Brain pericyte (primary cell): Measurements from ENCODE around the gene SIGLEC1.

Source experiments
- DNase-seq: peaks from one replicate; pipeline ENCODE4 v3.0.0-alpha.2; 2012; ENCODE audit warnings: low read depth, low spot score

SIGLEC1 gene

GRCh38 chr20:3712279-3712873 is at the start of gene SIGLEC1:
Gene SIGLEC1 (minus strand): TSS chr20:3712600. CDS start chr20:3707128, 5,472 bp downstream.
- DNase-seq: no peak

DNA sequence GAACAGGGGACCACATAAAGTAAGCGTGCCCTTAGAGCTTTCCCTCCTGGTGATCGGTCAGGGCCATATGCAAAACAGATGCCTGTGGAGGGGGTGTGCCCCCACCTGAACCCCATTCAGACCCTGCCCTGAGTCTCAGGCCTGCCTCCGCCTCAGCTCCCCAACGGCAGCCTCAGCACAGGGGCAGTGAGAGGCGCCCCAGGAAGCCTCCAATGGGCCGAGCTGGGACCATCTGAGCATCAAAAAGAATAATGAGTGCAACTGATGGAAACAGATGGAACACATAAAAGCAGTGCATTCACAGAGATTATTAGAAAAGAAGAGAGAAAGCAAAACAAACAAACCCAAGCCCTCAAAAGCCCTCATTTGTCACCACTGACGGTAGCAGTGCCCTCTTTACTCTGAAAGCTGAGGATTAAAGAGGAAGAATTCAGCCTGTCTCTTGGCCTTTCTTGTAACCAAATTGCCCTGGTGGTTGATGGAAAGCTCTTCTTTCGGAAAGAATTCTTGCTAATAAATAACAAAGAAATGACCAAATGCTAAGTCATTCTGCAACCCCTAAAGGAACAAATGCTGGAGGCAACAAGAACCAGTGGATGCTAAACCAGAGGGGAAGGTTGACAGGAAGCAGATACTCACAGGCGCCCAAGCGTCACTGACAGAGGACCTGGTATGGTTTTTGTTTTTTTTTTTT is 48.4 kb upstream of the SIGLEC1 start:
- DNase-seq: no peak

DNA sequence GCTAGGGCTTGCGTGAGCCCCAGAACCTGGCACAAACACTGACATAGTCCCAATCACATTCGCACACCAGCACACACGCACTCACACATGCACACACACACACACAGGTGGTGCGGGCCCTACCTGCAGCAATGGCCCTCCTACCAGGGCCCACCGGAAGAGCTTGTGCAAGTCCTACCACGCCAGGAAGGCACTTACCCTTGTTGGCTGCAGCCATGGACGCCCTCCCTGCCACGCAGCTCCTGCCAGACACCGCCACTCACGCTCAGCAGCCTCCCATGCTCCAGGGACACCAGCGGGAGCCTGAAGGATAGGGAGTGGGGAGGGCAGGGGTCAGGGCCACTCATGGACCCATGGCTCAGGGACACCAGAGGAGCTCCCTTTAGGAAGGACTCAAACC is 47.5 kb upstream of the SIGLEC1 start:
- no peak for DNase-seq

DNA sequence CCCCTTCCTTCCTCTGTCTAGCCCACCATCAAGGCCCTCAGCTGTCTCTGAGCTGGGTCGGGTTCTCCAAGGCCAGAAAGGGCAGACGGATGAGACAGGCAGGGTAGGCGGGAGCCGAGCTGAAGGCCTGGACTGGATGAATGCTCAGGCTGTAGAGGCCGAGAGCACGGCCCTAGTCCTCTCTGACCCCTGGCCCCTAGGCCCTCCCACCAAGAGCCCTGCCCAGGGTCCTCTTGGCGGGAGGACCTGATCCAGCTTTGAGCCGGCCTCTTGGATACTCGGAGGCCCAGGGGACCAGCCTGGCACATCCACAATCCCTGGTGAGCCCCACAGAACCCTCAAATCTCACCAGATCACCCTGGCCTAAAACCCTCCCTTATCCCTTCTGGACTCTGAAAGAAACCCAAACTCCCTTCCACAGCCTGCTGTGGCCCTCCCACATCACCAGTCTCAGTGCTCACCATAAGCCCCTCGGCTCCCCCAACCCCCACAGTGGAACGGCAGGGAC is 47.0 kb upstream of the SIGLEC1 start:
- DNase-seq: no peak

DNA sequence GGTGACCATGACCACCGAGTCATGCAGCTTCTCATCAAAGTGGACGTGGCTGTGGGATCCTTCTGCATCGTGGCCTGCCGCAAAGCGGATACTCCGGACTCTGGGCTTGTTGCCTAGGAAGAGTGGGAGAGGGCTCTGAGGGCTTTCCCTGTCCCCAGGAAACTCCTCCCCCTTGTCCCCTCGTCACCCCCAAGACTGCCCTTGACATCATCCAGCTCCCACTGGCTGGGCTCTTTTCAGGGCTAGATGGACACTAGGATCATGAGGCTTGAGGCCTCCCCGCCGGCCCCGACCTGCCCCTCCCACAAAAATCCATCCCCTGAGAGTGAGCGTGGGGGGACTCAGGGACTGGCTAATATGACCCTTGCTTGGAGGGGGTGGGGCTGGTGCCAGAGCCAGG is 46.2 kb upstream of the SIGLEC1 start:
- DNase-seq: no peak

DNA sequence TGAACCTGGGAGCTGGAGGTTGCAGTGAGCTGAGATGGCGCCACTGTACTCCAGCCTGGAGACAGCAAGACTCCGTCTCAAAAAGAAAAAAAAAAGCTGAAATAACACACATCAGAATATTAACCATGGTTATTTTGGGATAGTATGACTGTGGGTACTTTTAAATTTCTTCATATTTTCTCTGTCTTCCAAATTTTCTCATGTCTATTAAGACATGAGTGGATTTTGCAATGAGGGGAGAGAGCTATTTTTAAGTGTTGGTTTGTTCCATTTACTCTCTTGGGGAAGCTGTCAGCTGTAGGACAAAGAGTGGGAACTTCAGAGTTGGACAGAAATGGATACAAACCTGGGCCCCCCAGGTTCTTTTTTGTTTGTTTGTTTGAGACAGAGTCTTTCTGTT is 44.9 kb upstream of the SIGLEC1 start:
- DNase-seq: no peak

DNA sequence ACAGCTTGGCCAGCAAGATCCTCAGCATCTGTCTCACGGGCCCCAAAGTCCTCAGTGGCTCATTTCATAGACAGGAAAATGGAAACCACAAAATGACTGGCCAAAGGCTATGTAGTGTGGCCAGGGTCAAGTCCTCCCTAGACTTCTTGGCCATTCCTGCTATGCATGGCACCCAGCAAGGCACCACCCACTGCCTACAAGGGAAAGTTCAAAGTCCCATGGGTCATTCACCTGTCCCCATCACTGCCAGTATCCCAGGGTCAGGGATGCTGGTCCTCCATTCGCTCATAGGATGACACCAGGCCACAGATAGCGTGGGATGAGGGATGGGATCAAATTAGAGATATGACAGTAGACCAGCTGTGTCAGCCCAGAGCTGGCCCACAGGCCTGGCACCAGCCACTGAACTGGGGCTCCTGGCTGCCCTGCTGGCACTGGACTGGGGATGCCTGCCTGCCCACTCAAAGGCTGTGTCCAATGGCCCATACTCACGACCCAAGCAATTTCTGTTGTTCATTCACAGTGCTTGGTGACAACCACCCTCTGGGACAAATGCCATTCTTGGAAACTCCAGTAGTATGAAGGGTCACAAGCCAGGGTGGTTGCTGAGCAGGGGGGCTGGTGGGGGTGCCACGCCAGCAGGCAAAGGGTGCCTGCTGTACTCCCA is 43.5 kb upstream of the SIGLEC1 start:
- DNase-seq: no peak

GRCh38 chr20:3755269-3755668 is 42.9 kb upstream of the SIGLEC1 start:
- DNase-seq: no peak

DNA sequence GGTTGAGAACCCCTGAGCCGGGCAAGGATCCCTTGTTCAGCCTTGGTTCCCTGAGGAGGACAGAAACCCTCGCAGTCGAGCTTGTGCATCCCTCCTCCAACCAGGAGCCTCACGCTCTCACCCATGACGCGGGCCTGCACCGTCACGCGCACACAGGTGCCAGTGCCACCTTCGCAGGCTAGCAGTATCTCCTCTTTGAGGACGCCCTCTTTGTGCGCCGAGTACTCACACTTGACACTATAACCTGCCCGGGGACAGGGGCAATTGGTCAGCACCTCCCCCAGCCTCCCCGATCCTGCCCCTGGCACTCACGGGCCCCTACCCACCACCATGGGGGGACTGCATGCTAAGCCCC is 41.9 kb upstream of the SIGLEC1 start:
- no peak for DNase-seq

GRCh38 chr20:3753501-3754275 is 41.3 kb upstream of the SIGLEC1 start:
- DNase-seq: no peak

- no peak for DNase-seq
These were observed 40.7 kb upstream of the SIGLEC1 start for GRCh38 chr20:3753098-3753497.

GRCh38 chr20:3752386-3752759 is 40.0 kb upstream of the SIGLEC1 start:
- no peak for DNase-seq

DNA sequence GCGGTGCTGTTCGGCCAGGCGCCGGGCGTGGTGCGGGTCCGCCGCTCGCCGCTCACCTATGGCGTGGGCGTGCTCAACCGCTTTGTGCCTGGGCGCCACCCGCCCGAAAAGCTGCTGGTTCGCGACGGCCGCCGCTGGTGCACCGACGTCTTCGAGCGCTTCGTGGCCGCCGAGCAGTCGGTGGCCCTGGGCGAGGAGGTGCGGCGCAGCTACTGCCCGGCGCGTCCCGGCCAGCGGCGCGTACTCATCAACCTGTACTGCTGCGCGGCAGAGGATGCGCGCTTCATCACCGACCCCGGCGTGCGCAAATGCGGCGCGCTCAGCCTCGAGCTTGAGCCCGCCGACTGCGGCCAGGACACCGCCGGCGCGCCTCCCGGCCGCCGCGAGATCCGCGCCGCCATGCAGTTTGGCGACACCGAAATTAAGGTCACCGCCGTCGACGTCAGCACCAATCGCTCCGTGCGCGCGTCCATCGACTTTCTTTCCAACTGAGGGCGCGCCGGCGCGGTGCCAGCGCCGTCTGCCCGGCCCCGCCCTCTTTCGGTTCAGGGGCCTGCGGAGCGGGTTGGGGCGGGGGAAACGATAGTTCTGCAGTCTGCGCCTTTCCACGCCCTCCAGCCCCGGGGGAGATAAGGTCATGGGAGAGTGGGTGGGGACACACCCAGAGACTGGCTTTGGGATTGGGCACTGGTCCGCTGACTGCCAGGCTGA is 39.4 kb upstream of the SIGLEC1 start:
- DNase-seq: no peak

GRCh38 chr20:3751305-3751674 is 38.9 kb upstream of the SIGLEC1 start:
- no peak for DNase-seq

DNA sequence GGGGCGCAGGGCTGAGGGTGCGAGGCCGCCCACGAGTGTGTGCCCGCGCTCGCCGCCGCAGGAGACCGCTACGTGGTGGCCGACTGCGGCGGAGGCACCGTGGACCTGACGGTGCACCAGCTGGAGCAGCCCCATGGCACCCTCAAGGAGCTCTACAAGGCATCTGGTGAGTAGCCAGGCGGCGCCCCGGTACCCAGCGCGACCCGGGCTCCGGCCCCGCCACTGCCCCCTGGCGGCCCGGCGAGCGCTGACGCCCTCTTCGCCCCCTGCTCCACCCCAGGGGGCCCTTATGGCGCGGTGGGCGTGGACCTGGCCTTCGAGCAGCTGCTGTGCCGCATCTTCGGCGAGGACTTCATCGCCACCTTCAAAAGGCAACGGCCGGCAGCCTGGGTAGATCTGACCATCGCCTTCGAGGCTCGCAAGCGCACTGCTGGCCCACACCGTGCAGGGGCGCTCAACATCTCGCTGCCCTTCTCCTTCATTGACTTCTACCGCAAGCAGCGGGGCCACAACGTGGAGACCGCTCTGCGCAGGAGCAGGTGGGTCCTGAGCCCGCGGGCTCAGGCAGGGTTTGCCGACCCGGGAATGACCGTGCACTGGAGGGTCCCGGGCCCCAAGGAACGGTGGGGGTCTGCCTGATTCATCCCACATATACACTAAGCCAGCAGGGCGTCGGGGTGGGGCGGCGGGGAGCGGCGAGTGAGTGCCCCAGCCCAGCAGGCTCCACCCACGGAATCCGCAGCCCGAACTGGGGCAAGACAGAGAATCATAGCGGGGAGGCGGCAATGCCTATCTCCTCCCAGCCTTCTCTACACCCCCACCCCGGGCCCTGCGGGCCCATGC is 37.5 kb upstream of the SIGLEC1 start:
- DNase-seq: no peak

GRCh38 chr20:3749087-3749688 is 36.8 kb upstream of the SIGLEC1 start:
- no peak for DNase-seq

DNA sequence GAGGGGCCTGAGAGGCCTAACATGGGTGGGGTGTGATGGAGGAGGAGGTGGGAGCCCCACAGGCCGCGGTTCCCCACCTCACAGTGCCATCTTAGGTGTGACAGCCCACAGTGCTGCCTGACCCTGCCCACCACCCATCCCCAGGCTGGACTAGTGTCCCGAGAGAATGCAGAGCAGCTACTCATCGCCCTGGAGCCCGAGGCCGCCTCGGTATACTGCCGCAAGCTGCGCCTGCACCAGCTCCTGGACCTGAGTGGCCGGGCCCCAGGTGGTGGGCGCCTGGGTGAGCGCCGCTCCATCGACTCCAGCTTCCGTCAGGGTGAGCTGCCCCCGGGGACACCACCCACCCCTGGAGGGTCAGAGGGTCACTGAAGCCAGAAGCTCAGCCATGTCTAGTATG is 35.7 kb upstream of the SIGLEC1 start:
- DNase-seq: no peak

DNA sequence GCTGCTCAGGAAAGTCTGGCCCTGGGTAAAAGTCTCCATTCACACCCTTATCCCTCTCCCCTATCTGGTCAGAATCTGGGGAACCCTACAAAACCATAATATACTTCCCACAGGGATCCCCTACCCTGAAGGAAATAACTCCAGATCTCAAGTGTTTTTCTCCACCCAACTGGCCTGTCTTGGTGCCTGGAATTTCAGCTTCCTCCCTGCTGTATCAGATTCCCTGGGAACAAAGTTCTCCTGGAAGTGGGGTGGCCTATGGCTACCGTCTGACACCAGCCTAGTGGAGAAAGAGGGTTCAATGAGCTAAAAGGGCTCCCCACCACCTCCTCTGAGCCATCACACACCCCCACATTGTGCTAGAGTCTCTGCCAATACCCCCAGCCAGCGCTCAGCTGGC is 35.1 kb upstream of the SIGLEC1 start:
- no peak for DNase-seq

DNA sequence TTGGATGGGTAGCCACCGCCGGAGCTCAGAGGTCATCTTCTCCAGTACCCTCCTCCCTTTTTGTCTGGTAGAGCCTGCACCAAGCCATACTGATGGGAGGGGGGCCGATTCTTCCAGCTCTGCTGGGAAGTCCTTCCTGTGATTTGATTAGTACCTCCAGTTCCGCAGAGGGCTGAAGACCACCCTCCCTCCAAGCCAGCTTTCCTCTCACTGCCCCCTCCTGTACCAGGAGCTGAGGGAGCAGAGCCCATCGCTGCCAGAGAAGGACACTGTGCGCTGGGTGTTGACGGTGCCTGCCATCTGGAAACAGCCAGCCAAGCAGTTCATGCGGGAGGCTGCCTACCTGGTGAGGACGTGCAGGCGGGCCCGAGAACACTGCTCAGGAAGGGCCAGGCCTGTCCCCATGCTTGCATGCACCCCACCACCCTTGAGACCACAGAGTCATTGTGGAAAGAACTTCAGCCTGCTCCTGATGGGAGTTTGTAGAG is 33.3 kb upstream of the SIGLEC1 start:
- DNase-seq: no peak
